Fibroblast of mammary gland (primary cell): ENCODE results near the gene SLC35F3.
"Not testable (repeated sequence)": the region's sequence is repeated elsewhere in the genome, so short reads cannot be mapped to it uniquely, and the experiment has no call there.

ENCODE experiments used
- DNase-seq: peaks from one replicate; pipeline ENCODE4 v3.0.0-alpha.2; 2010; ENCODE audit warnings: low read depth
- H3K4me3 ChIP-seq: 2 replicates; pipeline ENCODE4 v1.5.1; 2011; ENCODE audit warnings: low read depth, mild to moderate bottlenecking, low read length, moderate library complexity; ENCODE audit not compliant: control insufficient read depth
- CTCF ChIP-seq: conservative IDR thresholded peaks from 2 replicates; pipeline ENCODE4 v1.5.1; 2011; ENCODE audit warnings: low read depth, low read length, inconsistent platforms; ENCODE audit not compliant: control insufficient read depth, insufficient read depth

The SLC35F3 gene

GRCh38 chr1:234148816-234149215 lies 244.3 kb downstream of the SLC35F3 start:
- no peak for TF ChIP-seq CTCF
- no peak overlapping the region for H3K4me3 ChIP-seq
- no peak for DNase-seq

DNA sequence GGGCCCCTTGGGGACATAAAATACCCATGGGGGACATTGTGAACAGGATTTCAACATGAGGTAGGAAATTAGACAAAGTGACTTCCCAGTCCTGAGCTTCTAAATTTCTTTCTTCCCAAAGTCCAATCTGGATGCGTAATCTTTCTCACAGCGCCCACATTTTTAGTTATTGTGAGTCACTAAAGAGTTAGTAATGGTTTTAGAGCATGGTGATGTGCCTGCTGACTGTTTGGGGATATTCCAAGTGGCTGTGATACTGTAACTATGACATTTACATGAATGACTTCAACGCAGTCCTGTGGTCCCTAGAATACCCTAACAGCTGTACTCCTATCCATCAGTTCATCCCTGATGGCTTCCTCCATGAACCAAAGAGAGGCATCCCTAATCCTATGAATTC lies 244.7 kb downstream of the SLC35F3 start:
- peak; percentile 19 for DNase-seq
- no peak for TF ChIP-seq CTCF
- H3K4me3 ChIP-seq: no peak overlapping the region

DNA sequence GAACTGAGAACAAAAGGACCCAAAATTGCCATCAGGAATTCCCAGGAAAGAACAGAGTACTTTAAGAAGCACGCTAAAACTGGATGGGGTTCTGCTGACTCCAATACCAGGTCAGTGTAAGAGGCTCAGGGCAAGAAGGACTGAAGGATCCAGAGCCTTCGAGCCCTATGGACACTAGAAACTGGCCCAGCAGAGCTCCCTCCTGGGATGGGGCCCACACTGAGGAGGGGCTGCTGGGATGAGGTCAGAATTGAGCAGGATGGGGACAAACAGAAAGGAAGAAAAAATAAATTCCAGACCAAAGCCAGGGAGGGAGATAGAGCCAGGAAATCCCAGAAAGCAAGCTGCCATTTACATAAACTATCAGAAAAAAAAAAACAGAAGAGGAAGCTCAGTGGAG lies 246.4 kb downstream of the SLC35F3 start:
- H3K4me3 ChIP-seq: no peak overlapping the region
- DNase-seq: no peak
- TF ChIP-seq CTCF: no peak

- DNase-seq: not testable (repeated sequence)
Measured at GRCh38 chr1:234152344-234152743, 247.9 kb downstream of the SLC35F3 start.

DNA sequence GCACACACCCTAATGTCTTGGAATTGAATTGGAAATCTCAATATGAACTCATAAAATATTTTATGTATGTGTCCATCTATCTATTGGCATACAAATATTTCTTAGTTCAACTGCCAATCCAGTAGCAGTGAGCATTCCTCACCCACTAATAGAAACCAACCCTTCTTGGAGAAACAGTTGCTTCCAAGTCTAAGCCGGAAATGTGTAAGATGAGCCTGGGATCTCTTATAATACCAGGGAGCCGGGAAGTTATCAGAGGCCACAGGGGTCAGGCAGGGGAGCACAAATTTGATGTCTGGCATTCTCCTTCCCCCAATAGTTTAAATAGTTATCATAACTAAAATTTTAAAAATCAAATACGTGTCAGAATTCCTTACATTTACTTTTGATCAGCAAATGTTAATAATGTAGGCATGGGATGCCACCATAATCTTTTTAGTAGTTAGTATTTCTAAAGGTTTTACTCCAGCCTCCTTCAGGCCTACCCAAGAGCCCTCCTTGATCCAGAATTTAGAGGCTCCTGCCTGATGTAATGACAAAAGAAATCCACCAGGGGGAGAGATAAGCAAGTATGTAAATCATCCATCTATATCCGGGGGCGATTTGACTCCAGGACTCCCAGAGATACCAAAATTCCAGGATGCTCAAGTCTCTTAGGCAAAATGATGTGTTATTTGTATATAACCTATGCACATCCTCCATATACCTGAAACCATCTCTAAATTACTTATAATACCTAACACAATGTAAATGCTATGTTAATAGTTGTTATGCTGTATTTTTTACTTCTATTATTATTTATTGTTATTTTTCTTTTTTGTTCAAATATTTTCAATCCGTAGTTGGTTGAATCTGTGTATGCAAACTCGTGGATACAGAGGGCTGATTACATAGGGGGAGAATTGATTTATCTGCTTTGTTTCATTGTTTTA lies 250.1 kb downstream of the SLC35F3 start:
- H3K4me3 ChIP-seq: no peak overlapping the region
- peak; percentile 72 for DNase-seq
- peak; percentile 74 for TF ChIP-seq CTCF

More at GRCh38 chr1:234152344-234152743, 247.9 kb downstream of the SLC35F3 start:
- H3K4me3 ChIP-seq: not testable (repeated sequence)

DNA sequence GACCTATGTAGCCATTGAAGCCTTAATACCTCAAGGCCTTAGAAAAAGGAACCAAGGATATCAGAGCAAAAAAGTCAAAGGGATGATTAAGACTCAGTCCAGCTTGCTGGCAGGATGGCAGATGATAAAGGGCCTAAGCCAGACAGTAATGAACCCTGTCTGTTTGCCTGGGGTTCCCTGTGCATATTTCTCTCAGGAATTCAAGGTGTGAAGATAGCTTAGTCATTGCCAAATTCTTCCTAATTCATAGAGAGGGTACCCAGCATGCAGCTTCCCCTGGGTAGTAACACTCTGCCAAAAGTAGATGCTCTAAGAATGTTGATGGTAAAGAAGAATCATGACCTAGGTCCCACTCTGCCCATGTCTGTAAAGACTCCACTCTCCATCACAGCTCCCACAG lies 258.2 kb downstream of the SLC35F3 start:
- H3K4me3 ChIP-seq: no peak overlapping the region
- TF ChIP-seq CTCF: no peak
- no peak for DNase-seq

- H3K4me3 ChIP-seq: no peak overlapping the region
- DNase-seq: no peak
- TF ChIP-seq CTCF: no peak
Measured at GRCh38 chr1:234163267-234163919, 258.9 kb downstream of the SLC35F3 start.
